Raji (cell line): Measurements from ENCODE around the gene IL3.

Source experiments
- POLR2A ChIP-seq: IDR thresholded peaks from 2 replicates; pipeline ENCODE4 v1.6.1; 2011; ENCODE audit warnings: low read depth, low read length, control low read depth; ENCODE audit not compliant: insufficient read depth

IL3 gene

DNA sequence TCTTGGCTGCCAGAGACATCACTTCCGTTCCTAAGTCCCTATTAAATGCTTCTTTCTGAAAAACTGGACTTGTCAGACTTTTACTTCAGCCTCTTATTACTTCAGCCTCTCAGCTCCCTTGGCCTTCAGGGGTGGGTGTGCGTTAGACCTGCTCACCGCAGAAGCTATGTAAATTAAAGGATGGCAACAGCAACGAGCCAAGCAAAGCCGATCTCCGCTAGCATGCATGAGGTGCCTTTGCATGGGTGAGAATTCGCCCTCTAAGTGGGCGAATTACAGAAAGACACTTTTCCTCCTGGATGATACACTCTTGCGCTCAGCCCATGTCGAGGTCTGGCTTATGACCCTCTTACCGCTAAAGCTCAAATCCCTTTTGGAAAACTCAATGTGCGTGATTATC is 10.9 kb upstream of the IL3 start:
- TF ChIP-seq POLR2A, result no peak

DNA sequence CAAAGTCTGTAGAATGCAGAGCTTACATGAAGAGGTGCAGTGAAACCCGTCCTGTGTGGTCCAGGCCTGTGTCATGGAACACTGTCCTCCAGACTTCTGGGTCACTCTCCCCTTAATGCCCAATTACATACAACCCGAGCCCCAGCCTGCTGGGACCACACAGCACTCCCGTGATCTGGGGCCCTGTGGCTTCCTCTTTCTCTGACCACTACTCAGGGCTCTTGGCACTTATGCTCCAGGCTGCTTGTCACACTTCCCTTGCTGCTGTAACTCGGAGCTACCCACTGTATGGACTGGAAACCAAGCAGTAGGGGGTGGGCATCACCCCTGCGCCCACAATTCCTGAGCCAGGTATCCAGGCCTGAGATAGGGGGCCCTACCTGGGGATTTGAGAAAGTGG is 10.3 kb upstream of the IL3 start:
- TF ChIP-seq POLR2A, result no peak

DNA sequence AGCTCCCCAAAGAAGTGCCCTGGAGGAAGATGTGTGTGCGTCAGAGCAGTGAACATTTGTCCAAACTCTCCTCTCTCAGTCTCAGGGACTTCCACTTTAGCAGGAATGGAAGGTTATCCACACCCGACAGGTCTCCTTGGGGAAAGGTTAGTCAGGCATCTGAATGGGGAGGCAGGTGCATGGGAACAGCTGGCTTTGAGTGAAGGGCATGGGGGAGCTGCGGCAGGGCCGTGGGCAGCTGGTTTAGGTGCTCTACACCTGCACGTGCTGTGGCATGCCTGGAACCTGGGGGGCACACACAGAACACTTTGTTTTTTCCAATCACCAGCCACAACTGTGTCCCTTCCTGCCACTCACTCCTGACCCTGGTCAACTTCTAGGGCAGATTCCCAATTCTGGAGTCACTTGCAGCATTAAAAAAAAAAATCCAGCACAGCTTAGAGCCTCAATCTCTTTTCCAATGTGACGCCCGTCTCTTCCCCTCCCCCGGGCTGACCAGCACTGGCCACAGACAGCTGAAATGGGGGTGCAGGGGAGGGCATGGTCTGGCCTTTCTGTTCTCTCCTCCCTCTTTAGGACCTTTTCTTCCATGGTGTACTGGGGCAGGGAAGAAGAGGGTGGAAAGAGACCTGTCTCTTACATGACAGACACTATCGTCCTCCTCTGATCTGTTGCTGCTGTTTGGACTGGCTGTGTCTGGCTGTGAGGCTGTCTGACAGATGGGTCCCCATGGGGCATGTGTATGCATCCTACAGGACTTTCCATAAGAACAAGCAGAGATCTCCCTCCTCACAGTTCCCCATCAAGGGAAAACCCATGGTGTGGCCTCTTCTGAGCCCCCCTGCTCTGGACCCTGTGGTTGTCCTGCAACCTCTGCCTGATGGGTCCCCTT is 9.5 kb upstream of the IL3 start:
- no peak for TF ChIP-seq POLR2A

DNA sequence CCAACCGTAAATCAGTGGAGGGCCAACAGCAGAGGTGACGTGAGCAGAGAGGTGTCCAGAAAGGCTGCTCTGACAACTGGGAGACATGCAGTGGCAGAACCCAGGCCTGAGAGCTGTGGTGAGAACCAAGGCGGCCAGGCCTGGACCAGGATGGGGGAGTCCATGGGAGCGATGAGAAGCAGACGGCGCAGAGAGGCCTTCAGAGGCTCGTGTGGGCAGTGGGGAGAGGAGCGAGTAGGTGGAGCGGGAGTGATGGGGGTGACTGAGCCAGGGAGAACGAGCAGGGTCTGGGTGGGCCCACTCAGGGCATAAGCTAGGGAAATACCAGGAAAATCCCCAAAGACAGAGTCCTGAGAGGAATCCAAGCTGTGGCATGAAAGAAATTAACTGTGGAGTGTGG is 7.9 kb upstream of the IL3 start:
- TF ChIP-seq POLR2A, result no peak

DNA sequence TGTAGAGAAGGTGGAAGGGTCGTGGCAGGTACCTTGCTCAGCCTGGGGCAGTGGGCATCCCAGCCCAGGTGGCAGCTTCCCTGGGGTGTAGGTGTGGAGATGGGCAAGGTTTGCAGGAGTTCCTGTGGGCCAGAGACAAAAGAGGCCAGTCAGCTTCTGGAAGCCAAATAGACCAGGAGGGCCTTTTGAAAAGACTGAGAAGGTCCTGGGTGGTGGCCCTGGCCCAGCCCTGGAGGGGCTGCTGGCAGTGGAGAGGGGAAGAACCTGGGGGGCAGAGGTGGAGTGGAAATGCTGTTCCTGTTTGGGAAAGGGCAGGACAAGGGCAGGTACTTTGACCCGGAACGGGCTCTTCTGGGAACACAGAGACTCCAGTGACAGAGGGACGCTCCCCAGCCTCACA is 7.0 kb upstream of the IL3 start:
- TF ChIP-seq POLR2A, result no peak

DNA sequence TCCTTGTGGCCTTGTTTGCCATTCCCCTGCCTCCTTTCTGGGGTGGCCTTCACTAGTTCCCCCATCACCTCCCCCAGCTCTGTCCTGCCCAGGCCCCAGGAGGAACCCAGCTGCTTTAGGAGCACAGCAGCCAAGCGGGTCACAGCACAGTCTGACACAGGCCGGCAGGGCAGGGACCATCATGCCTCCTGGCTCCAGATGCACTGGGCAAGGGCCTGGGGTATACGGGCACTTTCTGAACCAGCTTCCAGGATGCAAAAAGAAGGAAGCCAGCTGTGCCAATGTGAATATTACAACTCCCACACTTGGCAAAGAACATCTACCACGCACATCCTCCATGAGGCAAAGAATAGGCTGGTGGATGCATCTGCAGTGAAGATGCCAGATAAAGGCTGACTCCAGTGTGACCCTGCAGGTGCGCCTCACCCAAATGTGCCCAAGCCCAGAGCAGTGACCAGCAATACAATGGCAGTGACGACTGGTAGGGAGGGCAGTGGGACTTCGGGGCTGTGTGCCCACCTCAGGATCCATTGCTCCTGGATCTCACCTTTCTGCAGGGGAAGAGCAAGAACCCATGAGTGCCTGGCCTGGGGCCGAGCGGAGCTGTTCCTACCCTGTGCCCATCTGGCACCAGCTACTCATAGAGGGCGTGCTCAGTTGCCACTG is 6.3 kb upstream of the IL3 start:
- no peak for TF ChIP-seq POLR2A

DNA sequence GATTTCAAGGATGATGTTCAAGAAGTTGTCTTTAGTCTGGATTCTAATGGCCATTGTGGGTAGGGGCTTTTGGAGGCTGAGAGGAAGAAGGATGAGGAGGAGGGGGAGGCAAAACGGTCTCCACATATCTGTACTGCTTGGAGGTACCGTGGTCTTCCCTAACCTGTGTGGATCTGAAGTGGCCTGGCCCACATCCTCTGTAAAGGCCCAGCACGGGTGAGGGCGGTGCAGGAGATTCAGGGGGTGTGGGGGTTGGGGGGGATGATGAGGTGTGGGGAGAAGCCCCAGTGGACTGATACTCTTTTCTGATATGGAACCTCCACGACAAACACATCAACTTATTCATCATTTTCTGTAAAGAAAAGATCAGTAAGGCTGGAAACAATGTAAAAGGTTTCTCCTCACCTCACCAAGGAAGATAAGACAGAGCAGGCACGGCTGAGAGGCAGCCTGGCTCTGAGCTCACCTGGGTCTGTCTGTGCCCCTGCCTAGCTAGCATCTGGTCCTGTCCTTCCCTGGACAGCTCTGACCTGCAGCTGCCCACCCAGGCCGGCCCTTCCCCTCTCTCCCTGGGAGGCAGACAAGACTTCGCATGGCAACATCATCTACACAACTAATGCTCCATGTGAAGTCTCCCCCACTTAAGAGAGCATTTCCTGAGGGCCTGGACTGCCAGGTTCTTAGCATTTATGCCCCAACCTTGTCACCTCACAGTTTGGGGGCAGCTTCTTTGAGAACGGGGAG is 5.6 kb upstream of the IL3 start:
- no peak for TF ChIP-seq POLR2A

DNA sequence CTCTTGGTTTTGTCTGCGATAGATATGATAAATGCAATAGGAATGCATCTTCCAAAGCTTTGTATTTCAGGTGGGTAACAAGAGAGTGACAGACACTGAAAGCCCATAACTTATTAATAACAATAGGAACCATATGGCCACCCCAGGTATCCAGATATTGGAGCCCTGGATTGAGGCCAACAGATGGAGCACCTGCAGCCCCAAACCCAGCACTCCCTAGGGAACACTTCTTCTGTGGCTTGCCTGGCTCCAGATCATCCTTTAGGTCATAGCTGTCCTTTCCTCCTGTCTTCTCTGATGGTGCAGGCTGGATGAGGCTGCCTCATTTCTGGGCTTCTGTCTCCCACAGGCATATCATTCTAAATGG is 5.0 kb upstream of the IL3 start:
- TF ChIP-seq POLR2A, result no peak

DNA sequence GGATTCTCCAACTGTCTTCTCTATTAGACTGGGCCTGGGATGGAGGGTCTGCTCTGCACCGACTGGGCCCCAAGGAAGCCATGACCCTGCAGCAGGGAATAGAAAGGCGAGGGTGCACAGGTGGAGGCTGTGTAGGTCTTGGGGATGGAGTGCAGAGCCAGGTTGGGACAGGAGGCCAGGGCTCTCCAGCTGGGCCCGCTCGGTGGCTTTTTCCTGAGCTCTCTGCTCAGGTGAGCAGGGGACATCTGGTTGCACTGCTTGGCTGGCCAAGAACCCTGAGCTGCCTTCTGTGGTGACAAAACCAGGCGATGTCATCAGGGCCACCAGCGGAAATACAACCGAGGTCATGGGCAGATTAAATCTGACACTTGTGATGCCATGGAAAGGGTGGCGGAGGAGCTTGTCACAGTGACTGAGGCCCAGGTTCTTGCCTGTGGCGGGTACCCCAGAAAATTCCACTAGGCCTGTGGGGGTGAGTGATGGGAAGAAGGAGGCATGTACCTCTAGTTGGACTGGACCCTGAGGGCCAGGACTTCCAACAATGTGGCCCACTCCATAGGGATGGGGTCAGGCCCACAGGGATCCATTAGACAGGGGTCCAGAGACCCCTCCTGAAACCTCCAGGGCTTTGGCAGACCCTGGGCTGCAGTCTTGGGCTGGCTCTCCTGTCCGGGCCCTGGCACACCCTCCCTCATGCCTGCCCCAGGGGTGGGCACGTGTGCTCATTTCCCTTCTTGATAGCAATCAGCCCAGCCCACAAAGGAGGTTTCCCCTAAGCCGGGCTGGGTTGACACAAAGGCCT is 4.4 kb upstream of the IL3 start:
- TF ChIP-seq POLR2A, result no peak

DNA sequence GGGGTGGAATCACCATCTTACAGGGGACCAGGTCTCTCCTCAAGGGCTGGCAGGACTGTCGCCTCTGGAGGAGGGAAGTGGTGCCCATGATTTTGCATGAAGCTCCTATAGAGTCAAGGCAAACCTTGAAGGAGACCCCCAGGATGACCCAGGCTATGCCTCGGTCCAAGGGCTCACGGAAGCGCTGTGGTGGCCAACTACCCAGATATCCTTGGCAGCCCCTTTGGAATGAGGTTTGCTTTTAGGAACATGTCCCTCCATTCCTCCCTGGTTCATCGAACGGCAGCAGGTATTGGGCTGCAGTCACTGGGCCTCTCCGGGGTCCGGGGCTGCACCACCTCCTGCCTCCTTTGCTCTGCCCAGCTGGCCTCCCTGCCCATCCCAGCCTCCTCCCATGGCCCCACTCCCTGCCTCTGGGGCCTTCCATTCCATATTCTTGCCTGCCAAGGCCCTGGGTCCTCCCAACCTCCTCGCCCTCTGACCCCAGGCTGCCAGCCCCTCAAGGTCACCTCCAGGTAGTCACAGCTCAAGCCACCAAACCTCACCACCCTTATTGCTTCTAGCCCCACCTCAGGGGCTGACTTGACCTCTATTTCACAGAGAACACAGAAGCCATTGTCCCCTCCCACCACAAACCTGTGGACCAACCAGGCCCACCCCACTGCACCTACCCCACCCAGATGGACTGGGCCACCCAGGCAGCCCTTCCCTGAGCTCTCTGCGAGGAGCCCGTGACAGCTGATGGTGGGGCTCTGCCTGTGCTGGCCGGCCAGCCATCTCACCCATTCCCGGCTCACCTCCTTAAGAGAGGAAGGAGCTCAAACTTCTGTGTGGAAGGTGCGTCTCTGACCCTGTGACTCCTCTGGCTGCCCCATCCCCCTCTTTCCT is 3.6 kb upstream of the IL3 start:
- no peak for TF ChIP-seq POLR2A

DNA sequence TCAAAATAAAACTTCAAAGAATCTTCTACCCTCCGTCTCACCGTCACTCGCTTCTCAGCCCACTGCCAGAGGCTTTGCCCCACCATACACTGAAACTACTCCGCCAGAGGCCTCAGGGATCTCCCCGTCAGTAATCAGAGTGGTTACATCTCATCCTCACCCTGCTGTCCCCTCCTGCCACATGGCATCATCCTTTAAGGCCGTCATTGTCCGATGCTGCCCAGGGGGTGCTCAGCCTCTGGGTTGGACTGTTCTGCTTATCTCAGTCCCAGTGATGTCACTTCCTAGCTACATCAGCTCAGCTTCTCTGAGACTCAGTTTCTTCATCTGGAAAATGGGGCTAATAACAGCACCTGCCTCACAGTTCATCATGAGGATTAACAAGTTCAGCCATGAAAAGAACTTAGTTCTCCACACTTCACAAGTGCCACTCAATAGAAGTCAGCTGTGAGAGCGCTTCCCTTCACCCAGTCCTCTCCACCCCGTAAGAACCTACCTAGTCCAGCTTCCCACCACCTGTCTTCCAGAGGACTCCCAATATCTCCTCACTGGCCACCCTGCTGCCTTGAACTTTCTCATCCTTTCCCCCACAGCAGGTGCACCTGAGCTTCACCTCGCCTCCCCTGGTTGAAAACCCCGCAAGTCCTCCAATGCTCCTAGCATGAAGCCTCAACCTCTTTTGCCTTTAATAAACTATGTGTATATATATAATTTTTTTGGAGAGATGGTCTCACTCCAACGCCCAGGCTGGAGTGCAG is 2.8 kb upstream of the IL3 start:
- no peak for TF ChIP-seq POLR2A

DNA sequence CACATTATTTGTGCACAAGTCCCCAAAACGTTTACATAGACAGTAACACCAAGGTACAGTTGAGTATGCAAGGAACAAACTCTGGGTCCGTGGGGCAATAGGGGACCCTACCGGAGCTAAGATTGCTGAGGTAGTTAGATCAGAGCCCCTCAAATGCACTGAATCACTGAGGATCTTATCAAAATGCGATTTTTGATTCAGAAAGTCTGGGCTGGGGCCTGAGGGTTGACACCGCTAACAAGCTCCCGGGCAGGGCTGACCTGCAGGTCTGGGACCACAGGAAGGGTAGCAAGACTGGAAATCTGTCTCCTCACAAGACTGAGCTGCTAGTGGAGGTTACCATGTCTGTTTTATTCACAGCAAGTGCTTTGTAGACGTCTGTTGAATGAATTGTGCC is 1.8 kb upstream of the IL3 start:
- no peak for TF ChIP-seq POLR2A

DNA sequence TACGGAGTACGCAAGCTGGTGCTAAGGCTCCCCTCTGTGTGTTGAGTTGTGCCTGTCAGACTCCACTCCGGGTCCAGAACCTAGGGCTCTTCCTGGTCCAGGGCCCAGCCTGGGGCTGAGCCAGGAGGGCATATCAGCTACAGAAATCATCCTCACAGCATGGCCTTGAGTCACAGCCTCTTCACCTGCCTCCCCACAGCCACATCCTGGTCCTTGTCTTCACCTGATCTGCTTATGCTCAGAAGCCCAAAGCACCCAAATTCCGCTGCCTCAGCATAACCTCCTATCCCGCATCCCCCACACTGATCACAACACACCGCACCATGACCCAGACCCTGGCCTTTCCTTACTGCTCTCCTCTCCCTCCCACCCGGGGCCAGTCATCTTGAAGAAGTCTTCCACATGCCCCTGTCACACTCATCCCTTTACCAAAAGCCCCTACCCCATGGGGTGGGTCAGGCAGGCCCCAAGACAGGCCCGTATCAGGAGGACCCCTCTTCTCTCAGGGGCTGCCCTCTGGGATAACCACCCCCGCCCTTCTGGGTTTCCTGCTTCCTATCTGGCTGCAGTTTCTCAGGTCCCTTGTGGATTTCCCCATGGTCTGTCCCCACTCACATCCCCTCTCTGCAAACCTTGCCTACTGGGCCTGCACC is 1.3 kb upstream of the IL3 start:
- TF ChIP-seq POLR2A, result no peak
